ELF-1 (cell line): Measurements from ENCODE around the gene RIC8B.

Source experiments
- DNase-seq: peaks from one replicate; pipeline ENCODE4 v3.0.0-alpha.2; 2016; ENCODE audit warnings: low read depth, low spot score

The RIC8B gene

GRCh38 chr12:106758349-106759110 lies 16.0 kb upstream of the RIC8B start:
- DNase-seq = no peak

- no peak for DNase-seq
Measured at GRCh38 chr12:106759526-106760183, 14.8 kb upstream of the RIC8B start.

DNA sequence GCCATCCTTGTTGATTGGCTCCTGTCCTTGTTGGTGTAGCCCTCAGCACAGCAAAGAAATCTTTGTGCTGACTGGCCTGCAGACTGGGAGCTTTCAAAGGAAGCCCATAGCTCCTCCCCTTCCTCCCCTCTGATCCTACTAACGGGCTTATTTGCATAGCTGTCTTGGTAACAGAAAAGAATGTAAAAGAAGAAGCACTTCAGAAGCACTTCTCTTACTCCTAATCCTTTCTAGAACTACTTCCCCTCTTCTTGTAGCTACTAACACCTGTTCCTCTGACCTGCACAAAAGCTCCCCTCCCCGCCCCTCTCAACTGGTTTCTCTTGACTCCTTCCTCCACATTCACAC lies 14.3 kb upstream of the RIC8B start:
- DNase-seq = peak; percentile 71

DNA sequence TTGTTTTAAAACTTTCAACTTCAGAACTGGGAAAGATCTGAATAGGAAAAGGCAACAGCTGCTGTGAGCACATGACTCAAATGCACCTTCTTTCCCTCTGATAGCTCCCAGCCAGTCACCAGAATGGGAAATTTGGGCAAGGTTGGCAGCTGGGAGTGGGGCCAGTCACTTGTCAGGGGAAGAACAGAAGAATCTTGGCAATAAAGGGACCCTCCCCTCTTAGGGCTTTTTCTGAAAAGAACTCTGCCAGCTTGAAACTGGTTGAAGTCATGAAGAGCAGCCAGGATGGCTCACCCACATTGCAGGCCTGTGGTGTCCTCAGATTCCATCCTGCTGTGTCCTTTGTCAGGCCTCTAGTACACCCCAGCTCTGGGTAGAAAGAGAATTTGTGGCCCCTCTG lies 10.3 kb upstream of the RIC8B start:
- DNase-seq = no peak

- no peak for DNase-seq
Measured at GRCh38 chr12:106764738-106765137, 9.7 kb upstream of the RIC8B start.

- DNase-seq = no peak
Measured at GRCh38 chr12:106766393-106766826, 8.1 kb upstream of the RIC8B start.

DNA sequence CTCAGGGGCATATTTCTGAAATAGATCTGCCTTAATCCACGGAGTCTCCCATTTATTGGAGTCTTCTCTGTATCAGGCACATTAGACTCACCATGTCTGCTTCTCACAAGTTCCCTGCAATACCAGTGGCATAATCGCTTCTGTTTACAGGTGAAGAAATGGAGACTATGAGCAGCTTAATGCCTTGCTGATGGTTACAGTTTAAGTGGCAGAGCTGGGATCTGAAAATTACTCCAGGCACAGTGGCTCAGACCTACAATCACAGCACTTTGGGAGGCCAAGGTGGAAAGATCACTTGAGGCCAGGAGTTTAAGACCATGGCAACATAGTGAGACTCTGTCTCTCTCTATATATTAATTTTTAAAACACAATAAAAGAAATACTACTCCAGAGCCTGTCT lies 7.3 kb upstream of the RIC8B start:
- DNase-seq = no peak

DNA sequence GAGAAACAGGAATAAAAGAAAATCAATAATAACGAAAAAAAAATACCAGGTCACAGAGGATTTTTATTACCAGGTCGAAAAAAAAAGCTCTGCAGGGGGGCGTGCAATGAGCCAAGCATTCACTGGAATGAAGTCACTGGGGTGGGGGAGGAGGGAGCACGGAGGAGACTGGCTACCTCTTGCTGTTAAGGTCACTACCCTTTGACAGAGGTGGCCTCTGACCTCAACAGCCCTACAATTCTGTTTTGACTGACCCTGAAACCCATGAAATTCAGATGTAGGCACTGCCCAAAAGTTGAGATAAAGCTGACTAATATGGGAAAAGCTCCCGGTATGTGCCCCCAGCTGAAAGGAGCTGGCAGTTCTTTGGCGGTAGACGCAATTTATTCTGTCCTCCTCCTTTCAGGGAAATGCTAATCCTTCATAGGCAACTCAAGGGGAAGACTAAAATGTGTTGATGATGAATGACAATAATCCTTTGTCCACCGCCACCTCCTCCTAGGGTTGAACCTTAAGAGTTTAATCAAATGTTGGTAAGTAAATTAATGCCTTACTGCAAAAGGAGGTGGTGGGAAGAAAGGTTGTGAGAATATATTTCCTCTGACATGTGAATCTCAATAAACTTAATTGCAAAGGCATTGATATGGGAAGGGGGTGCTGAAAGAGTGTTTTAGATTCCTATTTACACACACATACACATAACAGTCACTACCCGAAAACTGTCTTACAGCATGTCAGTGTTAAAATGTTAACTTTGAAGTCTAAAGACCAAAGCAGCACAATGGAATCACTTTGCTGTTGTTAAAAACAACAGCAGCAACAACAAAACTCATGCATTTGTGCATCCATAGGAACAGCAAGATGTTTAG lies 6.3 kb upstream of the RIC8B start:
- DNase-seq = peak; percentile 53

DNA sequence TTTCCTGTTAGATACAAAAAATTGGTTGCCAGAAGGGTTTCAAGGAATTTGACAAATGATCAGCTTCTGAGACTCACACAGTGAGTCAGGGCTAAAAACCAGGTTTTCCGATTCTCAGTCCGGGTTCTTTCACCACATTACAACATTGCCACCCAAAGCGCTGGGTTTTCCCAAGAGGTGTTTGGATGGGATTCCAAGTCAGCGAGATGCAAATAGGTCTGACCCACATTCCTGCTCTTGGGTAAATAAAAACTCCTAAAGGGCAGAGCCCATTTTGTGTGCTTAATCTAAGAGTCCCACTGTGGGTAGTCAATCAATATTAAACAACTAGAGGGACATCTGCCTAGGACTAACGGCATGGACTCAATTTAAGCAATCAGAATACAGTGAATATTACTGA lies 5.4 kb upstream of the RIC8B start:
- peak; percentile 46 for DNase-seq

GRCh38 chr12:106769546-106769945 lies 4.9 kb upstream of the RIC8B start:
- DNase-seq = no peak

DNA sequence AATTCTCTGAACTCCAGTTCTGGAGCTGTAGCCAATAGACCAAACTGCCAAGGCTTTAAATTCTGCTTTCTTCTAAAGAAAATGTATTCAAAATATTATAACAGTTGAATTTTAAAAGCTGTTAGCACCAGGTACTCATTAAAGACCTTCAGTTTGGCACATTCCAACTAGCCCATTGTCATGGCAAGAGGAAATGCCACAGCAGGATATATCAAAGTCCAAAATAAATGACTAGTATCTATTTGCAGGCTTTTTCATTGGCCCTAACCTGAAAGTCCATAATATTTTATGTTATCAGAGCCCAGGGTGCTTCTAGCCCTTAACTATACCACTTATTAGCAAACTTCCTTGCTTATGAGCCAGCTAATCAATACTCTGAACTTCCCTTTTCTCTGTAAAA lies 3.1 kb upstream of the RIC8B start:
- DNase-seq = no peak

GRCh38 chr12:106773286-106774004 lies 1.0 kb upstream of the RIC8B start:
- DNase-seq = peak; percentile 15

DNA sequence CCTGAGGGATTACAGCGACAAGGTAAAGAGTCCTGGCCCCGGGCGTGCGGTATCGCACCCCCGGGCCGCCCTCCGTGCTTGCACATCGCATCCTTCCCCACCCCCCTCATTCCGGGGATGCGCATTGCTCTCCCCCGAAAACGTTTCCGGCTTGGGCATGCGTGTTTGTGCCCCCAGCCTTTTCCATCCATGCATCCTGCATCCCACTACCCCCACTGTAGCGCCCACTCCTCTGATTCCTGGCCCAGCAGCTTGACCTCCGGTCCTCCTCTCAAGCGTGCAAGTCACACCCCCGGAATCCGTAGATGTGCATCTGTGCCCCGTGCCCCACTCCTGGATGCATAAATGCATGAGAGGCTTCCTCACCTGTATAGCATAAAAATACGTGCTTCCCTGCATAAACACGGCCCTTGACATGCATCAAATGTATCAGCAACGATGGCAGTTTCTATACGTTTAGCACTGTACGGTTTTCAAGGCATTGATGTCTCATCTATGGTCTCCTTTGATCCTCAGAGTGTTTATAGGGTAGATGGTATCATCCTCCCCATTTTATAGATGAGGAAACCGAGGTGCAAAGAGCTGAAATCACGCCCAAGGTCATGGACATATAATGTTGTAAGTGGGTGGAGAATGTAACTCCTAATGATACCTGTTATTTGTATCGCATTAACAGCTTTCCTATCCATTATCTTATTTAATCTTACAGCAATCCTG lies 484 bp downstream of the RIC8B start:
- no peak for DNase-seq

- DNase-seq = no peak
Measured at GRCh38 chr12:106776897-106777296, 2.4 kb downstream of the RIC8B start.

DNA sequence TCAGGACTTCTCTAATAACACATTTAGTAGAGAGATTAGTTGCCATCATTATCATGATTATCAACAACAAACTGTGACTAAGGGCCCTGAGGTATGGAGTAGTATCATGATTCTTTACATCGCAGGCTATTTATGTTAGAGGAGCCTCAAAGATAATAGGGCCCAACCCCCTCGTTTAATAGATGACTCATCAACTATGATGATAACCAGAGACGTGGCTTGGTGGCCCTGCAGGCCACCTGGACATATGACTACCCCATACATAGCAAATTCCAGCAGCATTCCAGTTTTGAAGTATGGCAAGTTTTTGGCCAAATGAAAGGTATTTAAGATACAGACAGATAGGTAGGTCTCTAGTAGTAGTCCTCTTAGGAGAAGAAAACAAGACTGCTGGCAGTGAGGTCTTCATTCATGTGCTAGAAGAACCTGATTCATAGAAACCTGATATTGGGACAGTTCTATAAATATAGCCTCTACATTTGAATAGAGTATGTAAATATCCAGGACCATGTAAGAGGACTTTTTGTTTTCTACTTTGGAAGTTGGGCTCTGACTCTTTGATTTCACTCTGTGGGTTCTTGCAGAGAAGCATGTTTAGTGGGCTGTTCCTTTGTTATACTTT lies 5.6 kb downstream of the RIC8B start:
- DNase-seq = peak; percentile 29

GRCh38 chr12:106782619-106783018 lies 8.1 kb downstream of the RIC8B start:
- no peak for DNase-seq

- no peak for DNase-seq
Measured at GRCh38 chr12:106783515-106783914, 9.0 kb downstream of the RIC8B start.

GRCh38 chr12:106790020-106790419 lies 15.5 kb downstream of the RIC8B start:
- DNase-seq = no peak

DNA sequence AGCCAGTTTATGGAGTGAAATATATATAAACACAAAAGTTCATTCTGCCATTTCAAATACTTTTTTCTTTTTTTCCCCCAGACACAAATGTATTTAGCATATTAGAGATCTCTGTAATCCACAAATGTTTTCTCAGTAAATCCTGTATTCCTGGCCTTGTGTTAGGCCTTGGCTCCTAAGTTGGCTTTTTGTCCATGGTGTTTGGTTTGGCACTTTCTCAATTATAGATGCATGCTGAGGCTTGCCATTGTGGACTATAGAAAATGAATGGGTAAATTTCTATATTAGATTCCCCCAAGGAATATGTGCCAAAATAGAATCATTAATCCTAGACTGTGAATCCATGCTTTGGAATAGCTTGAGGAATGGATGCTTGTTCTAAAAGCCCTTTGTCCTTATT lies 17.0 kb downstream of the RIC8B start:
- DNase-seq = no peak

GRCh38 chr12:106794369-106794768 lies 19.9 kb downstream of the RIC8B start:
- DNase-seq = no peak
